K562 (cell line): ENCODE results near the gene SLC12A6. TPM values are rescaled to one million over a fixed set of nuclear protein-coding genes. Genes with fewer than 3 reads are reported as not detected.

Experiments
- ATAC-seq: fragments of 200-7000 bp; cut with Tn5 transposase; 3 replicates; pipeline ENCODE4 v1.9.1; 2020; ENCODE audit warnings: moderate library complexity
- BruUV-seq: library from RNA; stranded (reverse); fragments of 400-500 nt; replicated peaks from 2 replicates; lab custom pipeline; 2021; lab: Mats Ljungman, UMichigan
- CTCF ChIA-PET: fragments of 300-600 bp; formaldehyde crosslinking; extraction: SDS; loops from one replicate; lab custom pipeline; 2021; ENCODE audit warnings: low intra/inter-chr PET ratio; lab: Yijun Ruan, JAX
- POLR2A ChIA-PET: fragments of 300-600, 350-650 bp; sonication (Branson Sonifier 250); formaldehyde crosslinking; extraction: SDS; loops from one replicate; lab custom pipeline; 2021; ENCODE audit warnings: antibody characterized with exemption, inconsistent platforms; lab: Yijun Ruan, JAX
- DNase-seq, 4 experiments: peaks; one replicate each; pipeline versions ENCODE4 v3.0.0 to v3.0.0-alpha.2; 2011 to 2018; ENCODE audit warnings: low spot score in 3 of 4, mixed read lengths in 3 of 4; ENCODE audit errors: extremely low read depth in 1 of 4
- FAIRE-seq: peaks from 2 replicates; lab custom pipeline; 2011; peaks lifted over from hg19 to GRCh38; lab: Jason Lieb, UNC
- H2AFZ ChIP-seq: 2 replicates; pipeline ENCODE4 v1.6.0; 2011; ENCODE audit warnings: low read depth, low read length, control low read depth, inconsistent platforms
- H3K27ac ChIP-seq: fragments of 200-600 bp; 3 replicates; pipeline ENCODE4 v1.8.0; 2011; ENCODE audit warnings: low read depth, mild to moderate bottlenecking, control low read depth, inconsistent platforms, low read length, moderate library complexity, mixed read lengths; ENCODE audit errors: extremely low read depth
- H3K27me3 ChIP-seq, 2 experiments: fragments of 300-600 bp in 1 of 2; 2 replicates in 1 of 2; 3 replicates in 1 of 2; pipeline versions ENCODE4 v1.6.0 to v1.8.0; 2011; ENCODE audit warnings: inconsistent platforms in 2 of 2, low read length in 2 of 2, mild to moderate bottlenecking in 1 of 2, mixed read lengths in 1 of 2, moderate library complexity in 1 of 2; ENCODE audit not compliant: control insufficient read depth in 2 of 2, insufficient read depth in 2 of 2
- H3K36me3 ChIP-seq: fragments of 300-600 bp; 3 replicates; pipeline ENCODE4 v1.8.0; 2011; ENCODE audit warnings: mild to moderate bottlenecking, low read length, inconsistent platforms; ENCODE audit not compliant: control insufficient read depth, insufficient read depth
- H3K4me1 ChIP-seq, 2 experiments: fragments of 200-600 bp in 1 of 2; replicated peaks in 1 of 2; 2 replicates in 1 of 2; 3 replicates in 1 of 2; pipeline versions ENCODE4 v1.5.1 to v1.8.0; 2011; ENCODE audit warnings: inconsistent platforms in 2 of 2, low read length in 2 of 2, mild to moderate bottlenecking in 1 of 2, mixed read lengths in 1 of 2, moderate library complexity in 1 of 2; ENCODE audit not compliant: control insufficient read depth in 2 of 2, insufficient read depth in 2 of 2
- H3K4me2 ChIP-seq: 2 replicates; pipeline ENCODE4 v1.6.1; 2011; ENCODE audit warnings: low read length, control low read depth, inconsistent platforms, mixed read lengths; ENCODE audit not compliant: insufficient read depth
- H3K4me3 ChIP-seq: fragments of 200-600 bp; sonication (generic), shearing (Covaris generic); 2 replicates; pipeline ENCODE4 v1.5.1; 2016; ENCODE audit warnings: control low read depth, inconsistent platforms
- H3K79me2 ChIP-seq: fragments of 200-600 bp; 3 replicates; pipeline ENCODE4 v1.8.0; 2011; ENCODE audit warnings: low read length, inconsistent platforms; ENCODE audit not compliant: control insufficient read depth, insufficient read depth
- H3K9ac ChIP-seq, 2 experiments: 2 replicates each; pipeline versions ENCODE4 v1.6.0 to v1.6.1; 2011; ENCODE audit warnings: low read depth in 2 of 2, low read length in 2 of 2, control low read depth in 1 of 2, inconsistent platforms in 1 of 2, mild to moderate bottlenecking in 1 of 2, mixed read lengths in 1 of 2; ENCODE audit not compliant: insufficient read depth in 1 of 2
- H3K9me1 ChIP-seq: one replicate; pipeline ENCODE4 v1.6.0; 2011; ENCODE audit warnings: inconsistent platforms, mild to moderate bottlenecking, low read length, moderate library complexity; ENCODE audit not compliant: control insufficient read depth, insufficient read depth
- H3K9me3 ChIP-seq: replicated peaks from 2 replicates; pipeline ENCODE4 v1.5.1; 2011; ENCODE audit warnings: low read depth, low read length, inconsistent platforms; ENCODE audit not compliant: control insufficient read depth, insufficient read depth
- H4K20me1 ChIP-seq: replicated peaks from 2 replicates; pipeline ENCODE4 v1.6.1; 2011; ENCODE audit warnings: low read length, inconsistent platforms, mixed read lengths; ENCODE audit not compliant: control insufficient read depth, insufficient read depth
- BMI1 ChIP-seq: fragments of 150-350 bp; IDR thresholded peaks from 2 replicates; pipeline ENCODE4 v1.6.1; 2014; ENCODE audit warnings: low read length
- CHD4 ChIP-seq: fragments of 200-600 bp; sonication (generic); IDR thresholded peaks from 3 replicates; pipeline ENCODE4 v1.6.1; 2012; ENCODE audit warnings: low read depth, mild to moderate bottlenecking, mixed read lengths, low read length, inconsistent platforms; ENCODE audit not compliant: insufficient read depth, insufficient replicate concordance, poor library complexity, severe bottlenecking
- COPS2 ChIP-seq: fragments of 450-650 bp; conservative IDR thresholded peaks from 2 replicates; pipeline ENCODE4 v1.6.1; 2016; ENCODE audit warnings: mild to moderate bottlenecking, moderate library complexity
- DMBX1 ChIP-seq: fragments of 250-450 bp; sonication (Bioruptor Pico); IDR thresholded peaks from 2 replicates; pipeline ENCODE4 v1.8.0; 2022; ENCODE audit warnings: inconsistent platforms, mild to moderate bottlenecking, moderate library complexity, borderline replicate concordance
- FOXA3 ChIP-seq, 2 experiments: fragments of 450-650 bp in 1 of 2; sonication (generic) in 1 of 2; formaldehyde crosslinking; IDR thresholded peaks in 1 of 2; conservative IDR thresholded peaks in 1 of 2; 2 replicates each; pipeline versions ENCODE4 v1.4.0 to v1.8.0; 2020 to 2022; ENCODE audit warnings: mild to moderate bottlenecking in 2 of 2, missing genetic modification reagents in 1 of 2
- FOXK1 ChIP-seq: sonication (generic); formaldehyde crosslinking; IDR thresholded peaks from 2 replicates; pipeline ENCODE4 v1.8.0; 2022; ENCODE audit warnings: missing genetic modification reagents, mild to moderate bottlenecking, borderline replicate concordance
- FOXP1 ChIP-seq: sonication (generic); formaldehyde crosslinking; IDR thresholded peaks from 2 replicates; pipeline ENCODE4 v1.8.0; 2022; ENCODE audit warnings: mild to moderate bottlenecking, missing genetic modification reagents
- GATAD2B ChIP-seq: fragments of 450-650 bp; IDR thresholded peaks from 2 replicates; pipeline ENCODE4 v1.6.1; 2017; ENCODE audit warnings: mild to moderate bottlenecking, borderline replicate concordance
- HDAC2 ChIP-seq: fragments of 450-650 bp; IDR thresholded peaks from 2 replicates; pipeline ENCODE4 v1.6.1; 2016; ENCODE audit warnings: mild to moderate bottlenecking
- HMG20B ChIP-seq: fragments of 250-450 bp; sonication (Bioruptor Pico); IDR thresholded peaks from 2 replicates; pipeline ENCODE4 v1.5.0; 2021; ENCODE audit warnings: mild to moderate bottlenecking
- NR3C1 ChIP-seq: sonication (generic); formaldehyde crosslinking; IDR thresholded peaks from 2 replicates; pipeline ENCODE4 v1.8.1; 2022; ENCODE audit warnings: missing genetic modification reagents
- RAD21 ChIP-seq, 2 experiments: fragments of 250-450 bp in 1 of 2; fragments of 450-650 bp in 1 of 2; sonication (Bioruptor Pico) in 1 of 2; formaldehyde crosslinking in 1 of 2; IDR thresholded peaks in 1 of 2; conservative IDR thresholded peaks in 1 of 2; 2 replicates each; pipeline versions ENCODE4 v1.4.0 to v1.8.0; 2020 to 2022; ENCODE audit warnings: mild to moderate bottlenecking in 2 of 2, moderate library complexity in 1 of 2
- RBM14 ChIP-seq: fragments of 200-400 bp; formaldehyde crosslinking; IDR thresholded peaks from 2 replicates; pipeline ENCODE4 v1.6.1; 2018; ENCODE audit warnings: low read depth, mild to moderate bottlenecking, low read length, moderate library complexity, borderline replicate concordance; ENCODE audit not compliant: insufficient read depth
- SMAD1 ChIP-seq: fragments of 150-350 bp; IDR thresholded peaks from 2 replicates; pipeline ENCODE4 v1.6.1; 2014; ENCODE audit warnings: low read length, low read depth; ENCODE audit not compliant: partially characterized antibody
- TEAD1 ChIP-seq, 2 experiments: fragments of 450-650 bp in 1 of 2; sonication (generic) in 1 of 2; formaldehyde crosslinking; IDR thresholded peaks; 2 replicates each; pipeline versions ENCODE4 v1.4.0 to v1.8.0; 2020 to 2022; ENCODE audit warnings: mild to moderate bottlenecking in 2 of 2, missing genetic modification reagents in 1 of 2
- ZNF174 ChIP-seq: fragments of 250-450 bp; sonication (Bioruptor Pico); IDR thresholded peaks from 2 replicates; pipeline ENCODE4 v1.4.0; 2020; ENCODE audit warnings: mild to moderate bottlenecking
- ZNF586 ChIP-seq: fragments of 450-650 bp; formaldehyde crosslinking; conservative IDR thresholded peaks from 2 replicates; pipeline ENCODE4 v1.4.0; 2020; ENCODE audit warnings: mild to moderate bottlenecking, moderate library complexity
- ZSCAN29 ChIP-seq: fragments of 450-650 bp; IDR thresholded peaks from 2 replicates; pipeline ENCODE4 v1.6.1; 2017
- WGBS: fragments of 100-300 bp; shearing (Covaris generic); methylation state at CpG from one replicate; pipeline ENCODE4 v1.1.6; 2016; ENCODE audit warnings: low coverage, mixed read lengths; ENCODE audit not compliant: insufficient coverage; ENCODE audit errors: missing lambda C conversion rate; 5-methylcytosine and 5-hydroxymethylcytosine counted together
- in situ Hi-C: fragments of 300-500 bp; cut with MboI; formaldehyde crosslinking; loops from 4 replicates; pipeline ENCODE4 v1.15.0; 2018; ENCODE audit warnings: inconsistent platforms, mixed read lengths
- intact Hi-C: fragments of 100-400 bp; cut with micrococcal nuclease; formaldehyde crosslinking; loops from 2 replicates; pipeline ENCODE4 v1.14.2; 2022
- polyA plus RNA-seq, 8 experiments: library from polyadenylated mRNA; depleted of rRNA in 4 of 8; stranded (reverse) in 5 of 8; unstranded in 3 of 8; fragments of >200 nt; fragmentation: Nextera tagmentation in 2 of 8; fragmentation: Illumina TruSeq in 1 of 8; extraction: Ambion mirVana in 2 of 8; extraction: Trizol in 1 of 8; gene quantifications; 2 replicates each; pipeline versions ENCODE4 v1.2.1 to v1.2.3, GENCODE V29; 2011 to 2014; ENCODE audit warnings: inconsistent platforms in 1 of 8, missing spikeins in 1 of 8
- total RNA-seq, 7 experiments: library from RNA; depleted of rRNA in 6 of 7; stranded (reverse); fragments of >200 nt in 6 of 7; fragmentation: Illumina TruSeq in 2 of 7; extraction: Trizol in 2 of 7; gene quantifications; 2 replicates each; pipeline versions ENCODE4 v1.2.1 to v1.2.3, GENCODE V29; 2011 to 2021; ENCODE audit warnings: low replicate concordance in 1 of 7
- TF ChIP-seq, protein P1 (sequence below), 2 experiments: fragments of 250-450 bp in 1 of 2; fragments of 450-650 bp in 1 of 2; sonication (Bioruptor Pico) in 1 of 2; IDR thresholded peaks; 2 replicates each; pipeline versions ENCODE4 v1.6.1 to v1.8.0; 2016 to 2021; ENCODE audit warnings: mild to moderate bottlenecking in 2 of 2, moderate library complexity in 2 of 2, missing compliant biosample characterization in 1 of 2, missing genetic modification characterization in 1 of 2

SLC12A6 gene
- total and polyA plus RNA-seq, 9 of the 15 experiments (the other 6 are each of a cell fraction or from before 2014, with no cell fraction given) = 1.4 to 16.4 (median 6.7) TPM

DNA sequence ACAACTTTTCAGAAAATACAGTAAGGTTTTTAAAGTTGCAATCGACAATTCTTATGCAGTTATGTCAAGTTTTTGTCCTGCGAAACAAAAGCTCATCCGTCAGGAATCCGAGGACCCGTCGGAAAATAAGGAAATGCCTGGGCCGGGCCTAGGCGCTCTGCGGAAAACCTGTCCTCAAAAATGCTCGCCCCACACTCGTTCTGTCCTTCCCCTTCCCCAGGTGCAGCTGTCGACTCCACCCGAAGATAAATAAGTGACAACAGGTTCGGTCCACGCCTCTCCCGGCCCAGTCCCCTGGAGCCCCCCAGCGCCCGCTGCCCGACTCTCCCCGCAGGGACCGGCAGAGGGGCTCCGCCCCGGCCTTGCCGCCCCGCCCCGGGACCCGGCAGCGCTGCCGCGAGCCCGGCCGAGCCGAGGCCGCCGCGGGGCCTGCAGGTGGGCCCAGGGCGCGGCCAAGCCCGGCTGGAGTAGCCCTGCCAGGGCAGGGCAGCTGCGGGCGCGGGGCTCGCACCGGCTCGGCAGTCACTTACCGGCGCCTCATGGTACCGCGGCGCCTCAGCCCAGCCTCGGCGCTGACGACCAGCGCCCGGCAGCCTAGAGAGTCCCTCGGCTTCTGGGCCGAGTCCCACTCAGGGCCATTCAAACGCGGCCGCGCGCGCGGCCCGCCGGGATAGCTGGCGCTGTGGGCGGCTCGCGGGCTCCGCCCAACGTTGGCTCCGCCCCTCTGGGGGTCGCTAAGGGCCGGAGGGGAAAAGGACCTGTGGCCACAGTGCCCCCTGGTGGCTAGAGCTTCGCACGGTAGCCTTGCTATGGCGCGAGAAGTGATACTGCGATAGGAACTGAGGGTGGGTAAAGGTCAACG, 127.9 kb downstream of the SLC12A6 start, which contains the start of gene KATNBL1:
Gene KATNBL1, minus strand, starts transcription at position 676 of the 862 bp plus-strand sequence. CDS start 46,420 bp downstream, outside the sequence.
- Histone ChIP-seq H3K27me3 (no peaks in the 10 kb centered on the region), H4K20me1 (no peaks in the 10 kb centered on the region), H3K79me2 (peaks cover 37% of the 10 kb centered on the region), H3K4me2 (peak within 1 kb of the TSS; percentile 88), H3K9me3 (no peaks in the 10 kb centered on the region), H3K4me1 (no peaks in the 10 kb centered on the region; a peak in 1 of 5 replicates), H3K9me1 (no peaks in the 10 kb centered on the region), H3K36me3 (peaks cover 8% of the 10 kb centered on the region; the same call in 2 of the 3 replicates), H2AFZ (peak within 1 kb of the TSS; percentile 89), H3K4me3 (peak within 1 kb of the TSS; percentile 81), H3K27ac (peak within 1 kb of the TSS; percentile 85), H3K9ac (peak within 1 kb of the TSS; percentile 83 to 95)
- DNase-seq (peak; percentile 95 to 97 (median 96)), ATAC-seq (peak; percentile 98), FAIRE-seq (peak; percentile 98)
- CTCF ChIA-PET = interaction anchor here (1.9 to 2.5 kb wide), 2 partner anchors 99 to 147 kb away, joined by 18 to 20 read pairs; no protein-coding TSS in a partner anchor
- no TSS peak for BruUV-seq
- POLR2A ChIA-PET = interaction anchor here (0.6 to 2.0 kb wide), 27 partner anchors 8 to 378 kb away, joined by 3 to 7 read pairs (median 4); partner anchors contain the start of genes EMC7 and PGBD4
- in situ Hi-C loops (loop anchor here (5.0 kb wide), 1 partner anchor 107 kb away; the partner anchor contains the start of genes EMC7 and PGBD4), intact Hi-C loops (loop anchor here (1.0 to 10.0 kb wide), 5 partner anchors 82 to 375 kb away; partner anchors contain the start of genes GOLGA8B and LPCAT4)
- WGBS = under 1% methylated on average over 59 of the region's 81 CpGs
- TF ChIP-seq RAD21 (CRISPR knock-in tag; conservative IDR thresholded peaks at IDR 0.05 in 1 of 2, IDR thresholded peaks at IDR 0.05 in 1 of 2) (peak; percentile 84 to 86), HDAC2 (no peak), COPS2 (no peak), FOXK1 (no peak), TEAD1 (CRISPR knock-in tag; IDR thresholded peaks at IDR 0.05) (peak in 1 of 2 experiments; percentile 33; a peak in 1 of 4 replicates), ZNF174 (CRISPR knock-in tag) (no peak), GATAD2B (peak; percentile 90), BMI1 (no peak), HMG20B (CRISPR knock-in tag) (no peak), CHD4 (no peak), NR3C1 (CRISPR knock-in tag) (0 out of 2 replicates have a peak, but pooled peaks have one; percentile 36), ZSCAN29 (no peak), FOXP1 (no peak; the same call in 1 of the 2 replicates), RBM14 (no peak), ZNF586 (CRISPR knock-in tag) (no peak), DMBX1 (CRISPR knock-in tag) (0 out of 2 replicates have a peak, but pooled peaks have one; percentile 26), SMAD1 (no peak), FOXA3 (CRISPR knock-in tag; conservative IDR thresholded peaks at IDR 0.05 in 1 of 2, IDR thresholded peaks at IDR 0.05 in 1 of 2) (no peak)
- TF ChIP-seq, protein P1, sequence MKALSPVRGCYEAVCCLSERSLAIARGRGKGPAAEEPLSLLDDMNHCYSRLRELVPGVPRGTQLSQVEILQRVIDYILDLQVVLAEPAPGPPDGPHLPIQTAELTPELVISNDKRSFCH (CRISPR knock-in tag; IDR thresholded peaks at IDR 0.05) = no peak
- TF ChIP-seq, protein P1 (tag; IDR thresholded peaks at IDR 0.05) = peak; percentile 90; the same call in 1 of the 2 replicates
